Mucosa of rectum (tissue), 2 donors: ENCODE results near the gene R3HDM2.

Experiments
- H3K27ac ChIP-seq, 2 donors: one replicate each; pipeline ENCODE4 v1.7.0; 2013; ENCODE audit warnings: inconsistent platforms in 2 of 2, low read depth in 2 of 2, low read length in 2 of 2
- H3K27me3 ChIP-seq, 2 donors: one replicate each; pipeline ENCODE4 v1.7.0; 2013; ENCODE audit warnings: low read length in 2 of 2; ENCODE audit not compliant: control insufficient read depth in 2 of 2, insufficient read depth in 2 of 2
- H3K36me3 ChIP-seq, 2 donors: one replicate each; pipeline ENCODE4 v1.7.0; 2013; ENCODE audit warnings: low read length in 2 of 2; ENCODE audit not compliant: control insufficient read depth in 2 of 2, insufficient read depth in 2 of 2
- H3K4me1 ChIP-seq, 2 donors: one replicate each; pipeline ENCODE4 v1.7.0; 2013; ENCODE audit warnings: low read length in 2 of 2, mild to moderate bottlenecking in 1 of 2; ENCODE audit not compliant: control insufficient read depth in 2 of 2, insufficient read depth in 2 of 2
- H3K4me3 ChIP-seq, 2 donors: one replicate each; pipeline ENCODE4 v1.7.0; 2013; ENCODE audit warnings: low read length in 2 of 2
- H3K9ac ChIP-seq, 2 donors: one replicate each; pipeline ENCODE4 v1.7.0; 2013; ENCODE audit warnings: low read length in 2 of 2, low read depth in 1 of 2, mild to moderate bottlenecking in 1 of 2
- H3K9me3 ChIP-seq, 2 donors: one replicate each; pipeline ENCODE4 v1.7.0; 2013; ENCODE audit warnings: low read length in 2 of 2; ENCODE audit not compliant: control insufficient read depth in 2 of 2
- donor health status: healthy.
- donor health status: Normal muscosa, but diverticular disease.

The R3HDM2 gene

GRCh38 chr12:57384478-57384877 is 46.4 kb downstream of the R3HDM2 start:
- Histone ChIP-seq H3K27ac (no peak overlapping the region), H3K4me3 (no peak overlapping the region), H3K4me1 (no peaks in the 10 kb centered on the region), H3K27me3 (no peaks in the 10 kb centered on the region), H3K36me3 (no peaks in the 10 kb centered on the region), H3K9ac (no peak overlapping the region), H3K9me3 (no peaks in the 10 kb centered on the region)

GRCh38 chr12:57381693-57382220 is 49.1 kb downstream of the R3HDM2 start:
- Histone ChIP-seq H3K4me1 (no peaks in the 10 kb centered on the region), H3K27me3 (no peaks in the 10 kb centered on the region), H3K4me3 (no peak overlapping the region), H3K9ac (no peak overlapping the region), H3K36me3 (no peaks in the 10 kb centered on the region), H3K27ac (no peak overlapping the region), H3K9me3 (no peaks in the 10 kb centered on the region)

- no peak overlapping the region for H3K9ac ChIP-seq
- no peak overlapping the region for H3K27ac ChIP-seq
- no peaks in the 10 kb centered on the region for H3K27me3 ChIP-seq
- H3K4me3 ChIP-seq: no peak overlapping the region
- H3K9me3 ChIP-seq: no peaks in the 10 kb centered on the region
- H3K36me3 ChIP-seq: peaks cover 0 to 3% of the 10 kb centered on the region in 2 donors
- no peaks in the 10 kb centered on the region for H3K4me1 ChIP-seq
Observed at GRCh38 chr12:57380300-57380699, 50.5 kb downstream of the R3HDM2 start.

DNA sequence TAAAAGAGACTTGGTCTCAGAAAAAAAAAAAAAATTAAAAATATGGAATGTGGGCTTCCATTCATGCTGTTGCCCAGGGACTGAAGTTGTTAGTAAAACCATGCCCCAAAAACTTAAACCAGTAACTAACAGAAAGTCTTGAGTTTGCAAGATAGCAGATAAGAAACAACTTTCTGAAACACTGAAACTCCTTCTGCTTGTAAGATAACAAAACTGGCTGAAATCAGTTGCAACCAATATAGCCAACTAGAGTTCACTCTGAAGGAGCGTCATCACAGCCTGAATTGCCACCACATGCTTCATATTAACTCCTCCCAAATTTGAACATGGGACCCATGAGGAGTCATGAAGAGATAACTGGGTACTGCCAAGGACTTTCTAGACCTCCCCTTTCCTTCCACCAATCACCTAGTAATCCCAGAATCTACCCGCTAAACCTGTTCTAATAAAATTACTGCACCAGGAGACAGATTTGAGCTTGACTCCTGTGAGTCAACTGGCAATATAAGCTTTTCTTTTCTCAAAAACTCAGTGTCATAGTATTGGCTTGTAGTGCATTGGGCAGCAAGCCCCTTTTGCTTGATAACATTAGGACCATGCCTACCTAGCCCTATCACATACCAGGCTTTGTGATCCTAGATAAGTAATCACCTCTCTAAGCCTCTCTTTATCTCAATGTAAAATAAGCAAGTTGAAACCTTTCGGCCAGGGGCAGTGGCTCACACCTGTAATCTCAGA is 53.6 kb downstream of the R3HDM2 start:
- no peak overlapping the region for H3K9ac ChIP-seq
- H3K4me3 ChIP-seq: no peak overlapping the region
- H3K9me3 ChIP-seq: no peaks in the 10 kb centered on the region
- no peak overlapping the region for H3K27ac ChIP-seq
- peaks cover 0 to 3% of the 10 kb centered on the region in 2 donors for H3K36me3 ChIP-seq
- no peaks in the 10 kb centered on the region for H3K4me1 ChIP-seq
- no peaks in the 10 kb centered on the region for H3K27me3 ChIP-seq

- no peaks in the 10 kb centered on the region for H3K27me3 ChIP-seq
- H3K9me3 ChIP-seq: no peaks in the 10 kb centered on the region
- H3K4me1 ChIP-seq: no peaks in the 10 kb centered on the region
- H3K36me3 ChIP-seq: peaks cover 0 to 3% of the 10 kb centered on the region in 2 donors
- no peak overlapping the region for H3K27ac ChIP-seq
- no peak overlapping the region for H3K4me3 ChIP-seq
- no peak overlapping the region for H3K9ac ChIP-seq
Observed at GRCh38 chr12:57372233-57372632, 58.6 kb downstream of the R3HDM2 start.

DNA sequence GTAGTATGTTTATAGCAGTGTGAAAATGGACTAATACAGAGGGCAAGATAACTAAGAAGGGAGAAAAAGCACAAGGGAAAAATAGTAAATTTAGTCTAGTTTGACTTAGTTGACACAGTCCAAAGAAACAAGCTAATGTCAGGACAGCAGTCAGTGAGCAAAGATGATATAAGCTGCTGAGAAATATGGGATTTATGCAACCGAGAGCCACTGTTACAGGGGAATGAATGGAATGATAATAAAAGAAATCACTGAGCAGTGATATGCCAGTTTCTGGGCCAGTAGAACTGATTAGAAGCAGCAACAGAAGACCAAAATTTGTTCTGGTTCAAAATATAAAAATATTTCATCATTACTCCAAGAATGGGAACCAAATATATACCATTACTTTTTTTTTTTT is 60.1 kb downstream of the R3HDM2 start:
- H3K27ac ChIP-seq: no peak overlapping the region
- H3K4me3 ChIP-seq: no peak overlapping the region
- H3K27me3 ChIP-seq: no peaks in the 10 kb centered on the region
- H3K9ac ChIP-seq: no peak overlapping the region
- H3K4me1 ChIP-seq: no peaks in the 10 kb centered on the region
- no peaks in the 10 kb centered on the region for H3K36me3 ChIP-seq
- no peaks in the 10 kb centered on the region for H3K9me3 ChIP-seq

GRCh38 chr12:57370072-57370471 is 60.8 kb downstream of the R3HDM2 start:
- Histone ChIP-seq H3K27ac (no peak overlapping the region), H3K27me3 (no peaks in the 10 kb centered on the region), H3K9ac (no peak overlapping the region), H3K4me1 (no peaks in the 10 kb centered on the region), H3K9me3 (no peaks in the 10 kb centered on the region), H3K36me3 (no peaks in the 10 kb centered on the region), H3K4me3 (no peak overlapping the region)

GRCh38 chr12:57369202-57369601 is 61.6 kb downstream of the R3HDM2 start:
- Histone ChIP-seq H3K27me3 (no peaks in the 10 kb centered on the region), H3K36me3 (no peaks in the 10 kb centered on the region), H3K4me1 (no peaks in the 10 kb centered on the region), H3K9ac (no peak overlapping the region), H3K27ac (no peak overlapping the region), H3K9me3 (no peaks in the 10 kb centered on the region), H3K4me3 (no peak overlapping the region)

- H3K9me3 ChIP-seq: no peaks in the 10 kb centered on the region
- H3K4me1 ChIP-seq: no peaks in the 10 kb centered on the region
- H3K4me3 ChIP-seq: no peak overlapping the region
- H3K9ac ChIP-seq: no peak overlapping the region
- H3K36me3 ChIP-seq: no peaks in the 10 kb centered on the region
- H3K27me3 ChIP-seq: no peaks in the 10 kb centered on the region
- H3K27ac ChIP-seq: no peak overlapping the region
Observed at GRCh38 chr12:57368349-57369095, 62.3 kb downstream of the R3HDM2 start.

DNA sequence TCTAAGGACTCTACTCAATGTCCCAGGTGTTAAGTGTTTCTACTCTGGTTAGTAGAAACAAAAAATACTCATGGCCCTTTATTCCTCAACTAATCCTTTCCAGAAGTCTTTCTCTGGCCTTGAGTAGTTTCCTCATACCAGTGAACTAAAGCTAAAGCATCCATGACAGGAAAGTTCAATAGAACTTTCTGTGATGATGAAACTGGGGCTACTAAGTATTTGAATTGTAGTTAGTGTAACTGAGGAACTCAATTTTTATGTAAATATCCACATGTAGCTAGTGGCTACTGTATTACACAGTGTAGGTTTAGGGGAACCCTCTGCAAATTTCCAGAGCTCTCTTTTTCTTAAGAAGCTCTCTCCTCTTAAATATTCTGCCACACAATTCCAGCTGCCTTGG is 63.7 kb downstream of the R3HDM2 start:
- Histone ChIP-seq H3K9me3 (no peaks in the 10 kb centered on the region), H3K4me1 (no peaks in the 10 kb centered on the region), H3K27me3 (no peaks in the 10 kb centered on the region), H3K27ac (no peak overlapping the region), H3K4me3 (no peak overlapping the region), H3K9ac (no peak overlapping the region), H3K36me3 (no peaks in the 10 kb centered on the region)
